ENCODE measurements around the gene MAPKBP1. TPM values are rescaled to one million over a fixed set of nuclear protein-coding genes. Genes with fewer than 3 reads are reported as not detected.

The MAPKBP1 gene
- total and polyA plus RNA-seq, 2 of the 13 experiments (the other 11 are each of a cell fraction or from before 2014, with no cell fraction given), result 3.0 to 7.3 TPM

DNA sequence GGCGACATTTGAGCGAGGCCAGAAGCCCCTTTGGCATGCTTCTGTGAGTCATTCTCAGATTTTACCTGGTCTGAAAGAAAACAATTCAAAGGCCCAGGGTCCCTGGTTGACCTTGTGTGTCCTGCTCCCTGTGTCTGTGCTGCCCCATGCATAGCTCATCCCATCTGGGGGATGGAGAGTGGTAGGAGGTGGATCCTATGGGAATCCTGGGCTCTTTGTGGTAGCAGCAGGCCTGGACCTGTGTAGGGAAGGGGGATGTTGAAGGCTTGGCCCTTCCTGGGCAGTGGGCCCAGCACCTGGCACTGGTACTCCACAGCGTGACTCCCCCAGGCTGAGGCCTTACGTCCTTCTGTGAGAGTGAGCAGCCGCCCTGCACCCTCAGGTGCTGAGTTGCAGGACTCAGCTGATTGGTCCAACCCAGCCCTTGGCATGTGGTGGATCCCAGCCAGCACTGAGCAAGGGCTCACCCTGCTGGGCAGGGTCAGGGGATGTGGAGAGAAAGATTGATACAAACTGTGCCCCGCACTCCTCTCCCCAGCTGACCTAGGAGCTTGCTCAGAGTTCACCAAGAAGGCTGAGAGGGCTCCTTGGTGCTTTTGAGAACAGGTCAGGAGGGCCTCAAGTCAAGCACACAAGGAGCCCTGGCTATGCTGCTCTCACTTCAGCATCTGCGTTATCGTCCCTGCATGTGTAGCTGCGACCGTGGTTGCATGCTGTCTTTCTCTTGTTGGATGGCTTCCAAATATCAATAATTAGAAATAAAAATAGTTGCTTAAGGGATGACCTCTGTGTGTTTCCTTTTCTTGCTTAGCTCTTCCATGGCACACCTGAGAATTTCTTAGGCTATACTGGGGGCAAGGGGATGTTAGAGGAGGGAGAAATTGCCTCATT lies 32.3 kb downstream of the MAPKBP1 start (continued):
- TF ChIP-seq AFF4 (CRISPR knock-in tag; IDR thresholded peaks at IDR 0.05) (no peak), THAP11 (CRISPR knock-in tag; IDR thresholded peaks at IDR 0.05) (no peak), ZSCAN31 (CRISPR knock-in tag; IDR thresholded peaks at IDR 0.05; ENCODE audit: low read depth) (no peak), ZNF12 (CRISPR knock-in tag; IDR thresholded peaks at IDR 0.05) (no peak), NFYC (CRISPR knock-in tag; IDR thresholded peaks at IDR 0.05) (peak; percentile 50; the same call in 1 of the 2 replicates), CEBPB (IDR thresholded peaks at IDR 0.05; ENCODE audit: borderline replicate concordance, low read depth, low read length) (no peak), PHB2 (IDR thresholded peaks at IDR 0.05; ENCODE audit: partially characterized antibody) (no peak), CTCF (CRISPR knock-in tag; IDR thresholded peaks at IDR 0.05) (peak; percentile 69), TEAD3 (CRISPR knock-in tag; optimal IDR thresholded peaks at IDR 0.05; ENCODE audit: borderline replicate concordance) (peak; percentile 74), NFRKB (IDR thresholded peaks at IDR 0.05) (no peak)
- TF ChIP-seq, protein P1, sequence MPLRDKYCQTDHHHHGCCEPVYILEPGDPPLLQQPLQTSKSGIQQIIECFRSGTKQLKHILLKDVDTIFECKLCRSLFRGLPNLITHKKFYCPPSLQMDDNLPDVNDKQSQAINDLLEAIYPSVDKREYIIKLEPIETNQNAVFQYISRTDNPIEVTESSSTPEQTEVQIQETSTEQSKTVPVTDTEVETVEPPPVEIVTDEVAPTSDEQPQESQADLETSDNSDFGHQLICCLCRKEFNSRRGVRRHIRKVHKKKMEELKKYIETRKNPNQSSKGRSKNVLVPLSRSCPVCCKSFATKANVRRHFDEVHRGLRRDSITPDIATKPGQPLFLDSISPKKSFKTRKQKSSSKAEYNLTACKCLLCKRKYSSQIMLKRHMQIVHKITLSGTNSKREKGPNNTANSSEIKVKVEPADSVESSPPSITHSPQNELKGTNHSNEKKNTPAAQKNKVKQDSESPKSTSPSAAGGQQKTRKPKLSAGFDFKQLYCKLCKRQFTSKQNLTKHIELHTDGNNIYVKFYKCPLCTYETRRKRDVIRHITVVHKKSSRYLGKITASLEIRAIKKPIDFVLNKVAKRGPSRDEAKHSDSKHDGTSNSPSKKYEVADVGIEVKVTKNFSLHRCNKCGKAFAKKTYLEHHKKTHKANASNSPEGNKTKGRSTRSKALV (CRISPR knock-in tag; IDR thresholded peaks at IDR 0.05), result no peak
- TF ChIP-seq, protein P2, sequence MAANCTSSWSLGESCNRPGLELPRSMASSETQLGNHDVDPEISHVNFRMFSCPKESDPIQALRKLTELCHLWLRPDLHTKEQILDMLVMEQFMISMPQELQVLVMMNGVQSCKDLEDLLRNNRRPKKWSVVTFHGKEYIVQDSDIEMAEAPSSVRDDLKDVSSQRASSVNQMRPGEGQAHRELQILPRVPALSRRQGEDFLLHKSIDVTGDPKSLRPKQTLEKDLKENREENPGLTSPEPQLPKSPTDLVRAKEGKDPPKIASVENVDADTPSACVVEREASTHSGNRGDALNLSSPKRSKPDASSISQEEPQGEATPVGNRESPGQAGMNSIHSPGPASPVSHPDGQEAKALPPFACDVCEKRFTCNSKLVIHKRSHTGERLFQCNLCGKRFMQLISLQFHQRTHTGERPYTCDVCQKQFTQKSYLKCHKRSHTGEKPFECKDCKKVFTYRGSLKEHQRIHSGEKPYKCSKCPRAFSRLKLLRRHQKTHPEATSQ (CRISPR knock-in tag; IDR thresholded peaks at IDR 0.05; ENCODE audit: borderline replicate concordance), result no peak
